ENCODE measurements around the gene PIP5K1C.
"Not testable (repeated sequence)": the region's sequence is repeated elsewhere in the genome, so short reads cannot be mapped to it uniquely, and the experiment has no call there.

PIP5K1C gene

GRCh38 chr19:3585301-3586126 is 114.8 kb downstream of the PIP5K1C start, which contains the start of gene GIPC3:
Gene GIPC3 (plus strand): TSS chr19:3585478. CDS start chr19:3585598, 120 bp downstream.
- DNase-seq: no peak

DNA sequence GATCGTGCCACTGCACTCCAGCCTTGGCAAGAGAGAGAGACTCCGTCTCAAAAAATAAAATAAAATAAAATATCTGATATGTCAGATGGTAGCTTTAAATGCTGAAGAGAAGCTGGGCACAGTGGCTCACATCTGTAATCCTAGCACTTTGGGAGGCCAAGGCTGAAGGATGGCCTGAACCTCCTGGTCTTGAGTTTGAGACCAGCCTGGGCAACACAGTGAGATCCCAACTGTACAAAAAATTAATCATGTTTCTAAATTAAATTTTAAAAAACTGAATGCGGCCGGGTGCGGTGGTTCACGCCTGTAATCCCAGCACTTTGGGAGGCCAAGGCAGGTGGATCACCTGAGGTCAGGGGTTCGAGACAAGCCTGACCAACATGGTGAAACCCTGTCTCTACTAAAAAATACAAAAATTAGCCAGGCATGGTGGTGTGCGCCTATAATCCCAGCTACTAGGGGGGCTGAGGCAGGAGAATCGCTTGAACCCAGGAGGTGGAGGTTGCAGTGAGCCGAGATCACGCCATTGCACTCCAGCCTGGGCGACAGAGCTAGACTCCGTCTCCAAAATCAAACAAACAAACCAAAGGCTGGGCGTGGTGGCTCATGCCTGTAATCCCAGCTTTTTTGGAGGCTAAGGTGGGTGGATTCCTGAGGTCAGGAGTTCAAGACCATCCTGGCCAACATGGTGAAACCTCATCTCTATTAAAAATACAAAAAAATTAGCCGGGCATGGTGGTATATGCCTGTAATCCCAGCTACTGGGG is 116.0 kb downstream of the PIP5K1C start:
- DNase-seq: not testable (repeated sequence)

- DNase-seq: not testable (repeated sequence)
Observed at GRCh38 chr19:3581792-3582191, 118.5 kb downstream of the PIP5K1C start.
